Measurements from ENCODE around the gene FRRS1. TPM values are rescaled to one million over a fixed set of nuclear protein-coding genes. Genes with fewer than 3 reads are reported as not detected.

The FRRS1 gene
- total and polyA plus RNA-seq, 2 donors (not counting 1 experiment from before 2014, with no cell fraction given) = 10.3 to 32.7 TPM

GRCh38 chr1:99682291-99682751 is 84.1 kb downstream of the FRRS1 start:
- peaks cover 12% of the 10 kb centered on the region for H3K4me1 ChIP-seq (ENCODE audit: control insufficient read depth, extremely low read depth, insufficient read depth, low read length)
- H4K20me1 ChIP-seq (ENCODE audit: control insufficient read depth, extremely low read depth, insufficient read depth, low read length) = no peaks in the 10 kb centered on the region
- no peak overlapping the region for H3K4me3 ChIP-seq (replicated peaks in 1 of 4; ENCODE audit: control extremely low read depth in 1 of 4, insufficient read depth in 1 of 4, low read depth in 3 of 4, low read length in 4 of 4)
- no peak overlapping the region for H2AFZ ChIP-seq (ENCODE audit: low read length)
- no peaks in the 10 kb centered on the region for H3K27me3 ChIP-seq (ENCODE audit: control insufficient read depth, insufficient read depth, low read length)
- H3K9me3 ChIP-seq (ENCODE audit: control insufficient read depth, insufficient read depth, low read depth, low read length) = no peaks in the 10 kb centered on the region
- peak overlapping the region; percentile 46 for H3K27ac ChIP-seq (ENCODE audit: insufficient read depth, low read length)
- no peak overlapping the region for H3K4me2 ChIP-seq (ENCODE audit: extremely low read depth, insufficient read depth, low read length)
- H3K9ac ChIP-seq (ENCODE audit: insufficient read depth, low read length) = no peak overlapping the region
- no peaks in the 10 kb centered on the region for H3K36me3 ChIP-seq (ENCODE audit: control insufficient read depth, insufficient read depth, low read length)
- TF ChIP-seq EZH2 (IDR thresholded peaks at IDR 0.05; ENCODE audit: low read length, missing control alignments) (no peak), CTCF (conservative IDR thresholded peaks at IDR 0.05 in 1 of 2, IDR thresholded peaks at IDR 0.05 in 1 of 2; ENCODE audit: low read depth in 1 of 2, low read length in 2 of 2) (no peak)
- DNase-seq (ENCODE audit: low read depth in 2 of 2) = peak; percentile 64 to 84
- H3K79me2 ChIP-seq (ENCODE audit: control insufficient read depth, insufficient read depth, low read length) = no peaks in the 10 kb centered on the region

- Histone ChIP-seq H3K36me3 (ENCODE audit: control insufficient read depth, insufficient read depth, low read length) (no peaks in the 10 kb centered on the region), H3K4me2 (ENCODE audit: extremely low read depth, insufficient read depth, low read length) (no peak overlapping the region), H3K4me1 (ENCODE audit: control insufficient read depth, extremely low read depth, insufficient read depth, low read length) (peaks cover 12% of the 10 kb centered on the region), H4K20me1 (ENCODE audit: control insufficient read depth, extremely low read depth, insufficient read depth, low read length) (no peaks in the 10 kb centered on the region), H3K4me3 (replicated peaks in 1 of 4; ENCODE audit: control extremely low read depth in 1 of 4, insufficient read depth in 1 of 4, low read depth in 3 of 4, low read length in 4 of 4) (no peak overlapping the region), H3K27ac (ENCODE audit: insufficient read depth, low read length) (peak overlapping the region; percentile 46), H3K27me3 (ENCODE audit: control insufficient read depth, insufficient read depth, low read length) (no peaks in the 10 kb centered on the region), H2AFZ (ENCODE audit: low read length) (no peak overlapping the region), H3K9ac (ENCODE audit: insufficient read depth, low read length) (no peak overlapping the region), H3K9me3 (ENCODE audit: control insufficient read depth, insufficient read depth, low read depth, low read length) (no peaks in the 10 kb centered on the region), H3K79me2 (ENCODE audit: control insufficient read depth, insufficient read depth, low read length) (no peaks in the 10 kb centered on the region)
- no peak for DNase-seq (ENCODE audit: low read depth in 2 of 2)
- TF ChIP-seq EZH2 (IDR thresholded peaks at IDR 0.05; ENCODE audit: low read length, missing control alignments) (no peak), CTCF (conservative IDR thresholded peaks at IDR 0.05 in 1 of 2, IDR thresholded peaks at IDR 0.05 in 1 of 2; ENCODE audit: low read depth in 1 of 2, low read length in 2 of 2) (no peak)
These were observed 84.9 kb downstream of the FRRS1 start for GRCh38 chr1:99681583-99681982.

- H3K36me3 ChIP-seq (ENCODE audit: control insufficient read depth, insufficient read depth, low read length) = no peaks in the 10 kb centered on the region
- no peak overlapping the region for H3K9ac ChIP-seq (ENCODE audit: insufficient read depth, low read length)
- H3K4me1 ChIP-seq (ENCODE audit: control insufficient read depth, extremely low read depth, insufficient read depth, low read length) = peaks cover 12% of the 10 kb centered on the region
- DNase-seq (ENCODE audit: low read depth in 2 of 2) = peak; percentile 41 to 75
- no peak overlapping the region for H3K4me3 ChIP-seq (replicated peaks in 1 of 4; ENCODE audit: control extremely low read depth in 1 of 4, insufficient read depth in 1 of 4, low read depth in 3 of 4, low read length in 4 of 4)
- no peaks in the 10 kb centered on the region for H4K20me1 ChIP-seq (ENCODE audit: control insufficient read depth, extremely low read depth, insufficient read depth, low read length)
- H3K4me2 ChIP-seq (ENCODE audit: extremely low read depth, insufficient read depth, low read length) = no peak overlapping the region
- H3K9me3 ChIP-seq (ENCODE audit: control insufficient read depth, insufficient read depth, low read depth, low read length) = no peaks in the 10 kb centered on the region
- H3K27me3 ChIP-seq (ENCODE audit: control insufficient read depth, insufficient read depth, low read length) = no peaks in the 10 kb centered on the region
- no peak overlapping the region for H2AFZ ChIP-seq (ENCODE audit: low read length)
- no peak overlapping the region for H3K27ac ChIP-seq (ENCODE audit: insufficient read depth, low read length)
- TF ChIP-seq CTCF (conservative IDR thresholded peaks at IDR 0.05 in 1 of 2, IDR thresholded peaks at IDR 0.05 in 1 of 2; ENCODE audit: low read depth in 1 of 2, low read length in 2 of 2) (no peak), EZH2 (IDR thresholded peaks at IDR 0.05; ENCODE audit: low read length, missing control alignments) (no peak)
- no peaks in the 10 kb centered on the region for H3K79me2 ChIP-seq (ENCODE audit: control insufficient read depth, insufficient read depth, low read length)
These were observed 86.2 kb downstream of the FRRS1 start for GRCh38 chr1:99680270-99680669.

Measured in fibroblast of lung (primary cell).